Endothelial cell of umbilical vein (primary cell): ENCODE measurements around the gene MED26. TPM values are rescaled to one million over a fixed set of nuclear protein-coding genes. Genes with fewer than 3 reads are reported as not detected.

Source experiments
- BruUV-seq: library from RNA; stranded (reverse); fragments of 400-500 nt; replicated peaks from 2 replicates; lab custom pipeline; 2021; lab: Mats Ljungman, UMichigan
- CTCF ChIA-PET: fragments of 300-600, 350-600 bp; sonication (Branson Sonifier 250); formaldehyde crosslinking; loops from one replicate; lab custom pipeline; 2021; ENCODE audit warnings: antibody characterized with exemption, inconsistent platforms; lab: Charles Lee
- POLR2A ChIA-PET: fragments of 300-600, 350-600 bp; sonication (Branson Sonifier 250); formaldehyde crosslinking; loops from one replicate; lab custom pipeline; 2021; ENCODE audit warnings: antibody characterized with exemption, inconsistent platforms; lab: Charles Lee
- DNase-seq: peaks from one replicate; pipeline ENCODE4 v3.0.0-alpha.2; 2011; ENCODE audit warnings: low read depth, low spot score
- FAIRE-seq: peaks from 2 replicates; lab custom pipeline; 2011; peaks lifted over from hg19 to GRCh38; lab: Jason Lieb, UNC
- H2AFZ ChIP-seq: 2 replicates; pipeline ENCODE4 v1.6.0; 2012; ENCODE audit warnings: low read depth, low read length, control low read depth, inconsistent platforms
- H3K27ac ChIP-seq: 2 replicates; pipeline ENCODE4 v1.5.1; 2011; ENCODE audit warnings: low read depth, mild to moderate bottlenecking, control low read depth, low read length, moderate library complexity; ENCODE audit not compliant: insufficient read depth
- H3K27me3 ChIP-seq, 2 experiments: 2 replicates each; pipeline versions ENCODE4 v1.6.0 to v1.6.1; 2011; ENCODE audit warnings: low read length in 2 of 2, mixed read lengths in 1 of 2; ENCODE audit not compliant: control insufficient read depth in 2 of 2, insufficient read depth in 2 of 2
- H3K36me3 ChIP-seq, 2 experiments: 2 replicates in 1 of 2; 3 replicates in 1 of 2; pipeline ENCODE4 v1.5.1; 2011; ENCODE audit warnings: low read length in 2 of 2, mild to moderate bottlenecking in 1 of 2, moderate library complexity in 1 of 2; ENCODE audit not compliant: control insufficient read depth in 2 of 2, insufficient read depth in 2 of 2; ENCODE audit errors: extremely low read depth in 1 of 2
- H3K4me1 ChIP-seq: 3 replicates; pipeline ENCODE4 v1.5.1; 2011; ENCODE audit warnings: mild to moderate bottlenecking, low read length; ENCODE audit not compliant: control insufficient read depth, insufficient read depth; ENCODE audit errors: extremely low read depth
- H3K4me2 ChIP-seq: 2 replicates; pipeline ENCODE4 v1.6.1; 2011; ENCODE audit warnings: low read length, control low read depth, mixed read lengths; ENCODE audit not compliant: insufficient read depth
- H3K4me3 ChIP-seq, 3 experiments: fragments of 200-600 bp in 1 of 3; sonication (generic), shearing (Covaris generic) in 1 of 3; replicated peaks in 1 of 3; 2 replicates each; pipeline ENCODE4 v1.5.1; 2011 to 2016; ENCODE audit warnings: control low read depth in 3 of 3, low read length in 3 of 3, mild to moderate bottlenecking in 2 of 3, inconsistent platforms in 1 of 3, low read depth in 1 of 3, moderate library complexity in 1 of 3; ENCODE audit not compliant: insufficient read depth in 1 of 3
- H3K79me2 ChIP-seq: 2 replicates; pipeline ENCODE4 v1.6.0; 2012; ENCODE audit warnings: low read length, inconsistent platforms; ENCODE audit not compliant: control insufficient read depth, insufficient read depth
- H3K9ac ChIP-seq: replicated peaks from 2 replicates; pipeline ENCODE3; 2011; ENCODE audit warnings: low read length, control low read depth; ENCODE audit not compliant: insufficient read depth; ENCODE audit errors: extremely low read depth
- H3K9me1 ChIP-seq: replicated peaks from 3 replicates; pipeline ENCODE4 v1.6.0; 2011; ENCODE audit warnings: mild to moderate bottlenecking, low read length; ENCODE audit not compliant: control insufficient read depth, insufficient read depth; ENCODE audit errors: extremely low read depth
- H3K9me3 ChIP-seq: replicated peaks from 2 replicates; pipeline ENCODE4 v1.5.1; 2012; ENCODE audit warnings: low read length, inconsistent platforms; ENCODE audit not compliant: control insufficient read depth, insufficient read depth
- H4K20me1 ChIP-seq: replicated peaks from 2 replicates; pipeline ENCODE3; 2011; ENCODE audit warnings: mild to moderate bottlenecking, low read length; ENCODE audit not compliant: control insufficient read depth, insufficient read depth; ENCODE audit errors: extremely low read depth
- CTCF ChIP-seq, 2 donors: IDR thresholded peaks; 1 replicate in 1 of 2; 2 replicates in 1 of 2; pipeline ENCODE4 v1.5.1; 2011; ENCODE audit warnings: low read length in 2 of 2, mild to moderate bottlenecking in 2 of 2, moderate library complexity in 2 of 2, control low read depth in 1 of 2, inconsistent platforms in 1 of 2, low read depth in 1 of 2; ENCODE audit not compliant: insufficient read depth in 1 of 2; ENCODE audit errors: extremely low read depth in 1 of 2
- EZH2 ChIP-seq: IDR thresholded peaks from 2 replicates; pipeline ENCODE4 v1.6.1; 2012; ENCODE audit warnings: borderline replicate concordance, low read depth, mild to moderate bottlenecking, moderate library complexity, low read length, inconsistent platforms; ENCODE audit not compliant: severe bottlenecking
- FOS ChIP-seq: IDR thresholded peaks from 2 replicates; pipeline ENCODE4 v1.6.1; 2011; ENCODE audit warnings: mild to moderate bottlenecking, low read length, moderate library complexity, borderline replicate concordance; ENCODE audit not compliant: insufficient read depth
- GATA2 ChIP-seq: IDR thresholded peaks from 2 replicates; pipeline ENCODE4 v1.7.0; 2011; ENCODE audit warnings: low read depth, mild to moderate bottlenecking, moderate library complexity, mixed read lengths, low read length; ENCODE audit not compliant: insufficient read length, insufficient read depth
- JUN ChIP-seq: IDR thresholded peaks from 2 replicates; pipeline ENCODE4 v1.6.1; 2011; ENCODE audit warnings: borderline replicate concordance, low read depth; ENCODE audit not compliant: insufficient read length, insufficient read depth
- MAX ChIP-seq: IDR thresholded peaks from 2 replicates; pipeline ENCODE4 v1.6.1; 2011; ENCODE audit not compliant: insufficient read depth, insufficient read length
- MYC ChIP-seq: IDR thresholded peaks from one replicate; pipeline ENCODE4 v1.6.1; 2011; ENCODE audit warnings: mild to moderate bottlenecking, low read depth, low read length
- POLR2A ChIP-seq: IDR thresholded peaks from 2 replicates; pipeline ENCODE4 v1.6.1; 2012; ENCODE audit warnings: low read depth, mild to moderate bottlenecking, control low read depth, low read length
- POLR2AphosphoS5 ChIP-seq: IDR thresholded peaks from 2 replicates; pipeline ENCODE4 v1.6.1; 2012; ENCODE audit warnings: low read depth, mild to moderate bottlenecking, control low read depth, low read length, moderate library complexity; ENCODE audit not compliant: insufficient read depth
- dilution Hi-C: fragments of 300-500 bp; cut with MboI; formaldehyde crosslinking; loops from one replicate; pipeline ENCODE4 v1.15.0; 2019; ENCODE audit warnings: low sequenced_read_pairs; ENCODE audit not compliant: extremely low pct_ligation_motif_present
- intact Hi-C: fragments of 100-400 bp; cut with micrococcal nuclease; formaldehyde crosslinking; loops from one replicate; pipeline ENCODE4 v1.10.0; 2022
- polyA plus RNA-seq, 4 experiments: library from polyadenylated mRNA; depleted of rRNA in 3 of 4; stranded (reverse) in 3 of 4; unstranded in 1 of 4; fragments of >200 nt; gene quantifications; 2 replicates each; pipeline versions ENCODE4 v1.2.1 to v1.2.3, GENCODE V29; 2011 to 2012; ENCODE audit warnings: missing spikeins in 1 of 4
- total RNA-seq: library from RNA; stranded (reverse); gene quantifications from 2 replicates; pipeline ENCODE4 v1.2.3, GENCODE V29; 2021

MED26 gene
- total and polyA plus RNA-seq, 2 donors (not counting 3 experiments of a cell fraction or from before 2014, with no cell fraction given), result 5.6 to 13.4 TPM

- ChIA-PET POLR2A (no interaction called here), CTCF (no interaction called here)
- no TSS peak for BruUV-seq
- Histone ChIP-seq H3K4me2 (no peak overlapping the region), H2AFZ (no peak overlapping the region), H3K4me1 (peaks cover 15% of the 10 kb centered on the region), H3K9ac (no peak overlapping the region), H3K36me3 (no peaks in the 10 kb centered on the region), H3K4me3 (no peak overlapping the region), H3K79me2 (peaks cover 87% of the 10 kb centered on the region), H3K9me1 (no peaks in the 10 kb centered on the region), H3K27me3 (no peaks in the 10 kb centered on the region), H3K27ac (no peak overlapping the region), H4K20me1 (no peaks in the 10 kb centered on the region), H3K9me3 (no peaks in the 10 kb centered on the region)
- no peak for TF ChIP-seq POLR2A
- no peak for TF ChIP-seq EZH2
- no peak for TF ChIP-seq MAX
- TF ChIP-seq FOS, result no peak
- TF ChIP-seq MYC, result no peak
- no peak for TF ChIP-seq POLR2AphosphoS5
- no peak for TF ChIP-seq GATA2
- no peak for TF ChIP-seq JUN
- no peak for TF ChIP-seq CTCF (IDR thresholded peaks at IDR 0.05; ENCODE audit: extremely low read depth in 1 of 2, insufficient read depth in 1 of 2, low read depth in 1 of 2, low read length in 2 of 2)
- dilution Hi-C loops, result no loop called here
- FAIRE-seq, result no peak
- DNase-seq, result no peak
- intact Hi-C loops, result no loop called here
Observed at GRCh38 chr19:16593181-16593580, 34.8 kb downstream of the MED26 start.
